Pancreas (tissue), 10 donors: ENCODE results near the gene TXN. TPM values are rescaled to one million over a fixed set of nuclear protein-coding genes. Genes with fewer than 3 reads are reported as not detected.
"Not testable (repeated sequence)": the region's sequence is repeated elsewhere in the genome, so short reads cannot be mapped to it uniquely, and the experiment has no call there.

Source experiments
- ATAC-seq, 4 donors: fragments of 200-7000 bp; cut with Tn5 transposase; one replicate each; pipeline versions ENCODE4 v1.8.0 to v1.9.1; 2020; ENCODE audit warnings: mild to moderate bottlenecking in 4 of 4, moderate library complexity in 4 of 4
- DNase-seq, 6 donors: peaks; one replicate each; pipeline ENCODE4 v3.0.0-alpha.2; 2020
- FAIRE-seq: peaks from 2 replicates; lab custom pipeline; 2012; peaks lifted over from hg19 to GRCh38; lab: Jason Lieb, UNC
- H3K27ac ChIP-seq, 4 donors: fragments of 200-600 bp; sonication (generic); 1 replicate in 3 of 4; 2 replicates in 1 of 4; pipeline versions ENCODE4 v1.5.0 to v1.8.0; 2020
- H3K27me3 ChIP-seq, 4 donors: fragments of 200-600 bp; one replicate each; pipeline ENCODE4 v1.8.0; 2021
- H3K36me3 ChIP-seq, 3 donors: fragments of 200-600 bp; sonication (generic) in 1 of 3; one replicate each; pipeline versions ENCODE4 v1.5.0 to v1.8.0; 2020 to 2021
- H3K4me1 ChIP-seq, 3 donors: fragments of 200-600 bp; one replicate each; pipeline ENCODE4 v1.8.0; 2021
- H3K4me3 ChIP-seq, 4 donors: fragments of 200-600 bp; sonication (generic) in 2 of 4; one replicate each; pipeline versions ENCODE4 v1.5.0 to v1.8.0; 2020 to 2021
- H3K9me3 ChIP-seq, 4 donors: fragments of 200-600 bp; one replicate each; pipeline ENCODE4 v1.8.0; 2021
- WGBS, 2 donors: extraction: QIAGEN DNeasy Blood & Tissue Kit; methylation state at CpG; one replicate each; pipeline ENCODE4 v1.1.7; 2013; 5-methylcytosine and 5-hydroxymethylcytosine counted together
- intact Hi-C, 3 donors: fragments of 100-400 bp; cut with DNase I; formaldehyde crosslinking; loops; one replicate each; pipeline versions ENCODE4 v1.11.1 to v1.14.2; 2022
- polyA plus RNA-seq, 2 donors: library from polyadenylated mRNA; stranded (reverse); fragments of 200-250 nt; gene quantifications; one replicate each; pipeline ENCODE4 v1.2.3, GENCODE V29; 2013
- total RNA-seq, 6 donors: library from RNA; stranded (reverse); fragmentation: NEBNext Ultra II Directional in 4 of 6; extraction: Animal tissue kit (Norgen Biotek cat#: 25700) in 4 of 6; gene quantifications; one replicate each; pipeline versions ENCODE4 v1.2.1 to v1.2.4, GENCODE V29; 2021 to 2023
- TF ChIP-seq, protein P1 (sequence below), 4 donors: fragments of 200-600 bp; sonication (generic) in 3 of 4; IDR thresholded peaks; one replicate each; pipeline versions ENCODE4 v1.5.0 to v1.8.0; 2021; ENCODE audit warnings: antibody characterized with exemption in 4 of 4
- donor health status: healthy with polysubstance abuse.
- donor health status: DM: no; HTN: no; CAD: no; lungs with moderate emphysema.
- donor health status: DM: no; HTN: no; CAD: no.
- donor health status: control.
- donor health status: control.
- donor health status: Bipolar disorder and iron deficiency.
- donor health status: DM: yes; HTN: yes; CAD: no.
- donor health status: DM: no; HTN: no; CAD: no.
- donor health status: DM: no; HTN: no; CAD: no.
- donor health status: DM: yes; HTN: yes; CAD: no.

The TXN gene
- total and polyA plus RNA-seq, 8 donors: 44.3 to 99.5 (median 82.8) TPM

DNA sequence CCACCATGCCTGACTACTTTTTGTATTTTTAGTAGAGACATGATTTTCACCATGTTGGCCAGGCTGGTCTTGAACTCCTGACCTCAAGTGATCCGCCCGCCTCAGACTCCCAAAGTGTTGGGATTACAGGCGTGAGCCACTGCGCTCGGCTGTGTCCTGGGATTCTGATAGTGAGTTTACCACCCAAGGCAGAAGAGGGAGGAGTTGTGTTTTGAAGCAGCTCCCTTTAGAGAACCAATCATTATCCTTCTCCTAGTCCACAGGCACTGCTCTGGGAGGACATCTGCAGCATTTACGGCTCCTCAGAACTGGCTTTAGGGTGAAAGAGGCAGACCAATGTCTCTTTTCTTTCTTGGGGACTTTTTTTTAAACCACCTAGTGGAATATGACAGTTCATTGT is 54.1 kb downstream of the TXN start:
- no peaks in the 10 kb centered on the region for H3K9me3 ChIP-seq
- no peaks in the 10 kb centered on the region for H3K27me3 ChIP-seq
- ATAC-seq: no peak
- intact Hi-C loops: no loop called here
- H3K4me1 ChIP-seq: peaks cover 34 to 54% (median 46%) of the 10 kb centered on the region in 3 donors
- no peak for DNase-seq
- no peak overlapping the region for H3K4me3 ChIP-seq
- TF ChIP-seq, protein P1, sequence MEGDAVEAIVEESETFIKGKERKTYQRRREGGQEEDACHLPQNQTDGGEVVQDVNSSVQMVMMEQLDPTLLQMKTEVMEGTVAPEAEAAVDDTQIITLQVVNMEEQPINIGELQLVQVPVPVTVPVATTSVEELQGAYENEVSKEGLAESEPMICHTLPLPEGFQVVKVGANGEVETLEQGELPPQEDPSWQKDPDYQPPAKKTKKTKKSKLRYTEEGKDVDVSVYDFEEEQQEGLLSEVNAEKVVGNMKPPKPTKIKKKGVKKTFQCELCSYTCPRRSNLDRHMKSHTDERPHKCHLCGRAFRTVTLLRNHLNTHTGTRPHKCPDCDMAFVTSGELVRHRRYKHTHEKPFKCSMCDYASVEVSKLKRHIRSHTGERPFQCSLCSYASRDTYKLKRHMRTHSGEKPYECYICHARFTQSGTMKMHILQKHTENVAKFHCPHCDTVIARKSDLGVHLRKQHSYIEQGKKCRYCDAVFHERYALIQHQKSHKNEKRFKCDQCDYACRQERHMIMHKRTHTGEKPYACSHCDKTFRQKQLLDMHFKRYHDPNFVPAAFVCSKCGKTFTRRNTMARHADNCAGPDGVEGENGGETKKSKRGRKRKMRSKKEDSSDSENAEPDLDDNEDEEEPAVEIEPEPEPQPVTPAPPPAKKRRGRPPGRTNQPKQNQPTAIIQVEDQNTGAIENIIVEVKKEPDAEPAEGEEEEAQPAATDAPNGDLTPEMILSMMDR (IDR thresholded peaks at IDR 0.05): no peak
- WGBS, 2 donors: 85 to 88% methylated on average over 6 of the region's 6 CpGs
- no peak for FAIRE-seq
- no peak overlapping the region for H3K27ac ChIP-seq
- H3K36me3 ChIP-seq: no peaks in the 10 kb centered on the region

DNA sequence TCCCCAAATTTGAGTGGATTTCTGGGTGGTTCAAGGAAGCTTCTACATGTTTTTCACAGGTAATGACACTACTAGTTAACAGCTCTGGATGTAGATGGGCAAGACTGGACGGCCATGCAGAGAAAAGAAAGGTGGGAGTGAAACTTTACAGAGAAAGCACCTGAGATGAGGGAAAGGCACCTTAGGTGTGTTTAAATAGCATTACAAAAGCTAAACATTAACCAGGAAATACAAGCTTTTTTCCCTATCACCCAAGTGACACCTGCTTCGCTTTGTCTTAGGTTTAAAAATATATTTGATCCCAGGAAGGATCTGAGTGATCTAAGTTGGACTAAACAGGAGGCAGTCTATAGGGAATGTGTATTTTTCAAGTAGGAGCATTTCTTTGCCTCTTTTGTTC is 56.7 kb downstream of the TXN start:
- FAIRE-seq (peak; percentile 26), DNase-seq (no peak), ATAC-seq (peak; percentile 83 to 86 (median 86))
- peaks cover 20 to 45% (median 29%) of the 10 kb centered on the region in 3 donors for H3K4me1 ChIP-seq
- H3K9me3 ChIP-seq: no peaks in the 10 kb centered on the region
- no peak overlapping the region for H3K4me3 ChIP-seq
- H3K36me3 ChIP-seq: no peaks in the 10 kb centered on the region
- WGBS, 2 donors: 5 to 16% methylated on average over 2 of the region's 2 CpGs
- H3K27ac ChIP-seq: peak overlapping the region; percentile 22 to 84 (median 60)
- TF ChIP-seq, protein P1 (IDR thresholded peaks at IDR 0.05): no peak
- intact Hi-C loops: no loop called here
- H3K27me3 ChIP-seq: no peaks in the 10 kb centered on the region

DNA sequence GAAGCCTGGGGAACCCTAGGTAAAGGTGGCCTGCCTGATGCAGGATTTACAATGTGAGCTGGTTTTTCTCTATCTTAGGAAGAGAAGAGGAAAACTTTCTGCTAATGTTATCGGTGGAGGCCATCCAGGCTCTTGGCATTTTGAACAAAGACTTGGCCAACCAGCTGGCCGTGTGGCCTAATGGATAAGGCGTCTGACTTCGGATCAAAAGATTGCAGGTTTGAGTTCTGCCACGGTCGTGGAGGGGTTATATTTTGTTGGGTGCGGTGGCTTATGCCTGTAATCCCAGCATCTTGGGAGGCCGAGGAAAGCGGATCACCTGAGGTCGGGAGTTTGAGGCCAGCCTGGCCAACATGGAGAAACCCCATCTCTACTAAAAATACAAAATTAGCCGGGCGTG is 58.0 kb downstream of the TXN start:
- peaks cover 26 to 51% (median 34%) of the 10 kb centered on the region in 3 donors for H3K4me1 ChIP-seq
- ATAC-seq (peak; percentile 6 to 60 (median 35)), DNase-seq (peak in 5 of 6 donors; percentile 55 to 81 (median 73)), FAIRE-seq (no peak)
- peak overlapping the region in 1 of 4 donors; percentile 84 for H3K27ac ChIP-seq
- 41 to 58% methylated on average over 12 of the region's 12 CpGs for WGBS, 2 donors
- no peaks in the 10 kb centered on the region for H3K36me3 ChIP-seq
- H3K27me3 ChIP-seq: no peaks in the 10 kb centered on the region
- intact Hi-C loops: no loop called here
- TF ChIP-seq, protein P1 (IDR thresholded peaks at IDR 0.05): no peak
- no peak overlapping the region for H3K4me3 ChIP-seq
- H3K9me3 ChIP-seq: no peaks in the 10 kb centered on the region

DNA sequence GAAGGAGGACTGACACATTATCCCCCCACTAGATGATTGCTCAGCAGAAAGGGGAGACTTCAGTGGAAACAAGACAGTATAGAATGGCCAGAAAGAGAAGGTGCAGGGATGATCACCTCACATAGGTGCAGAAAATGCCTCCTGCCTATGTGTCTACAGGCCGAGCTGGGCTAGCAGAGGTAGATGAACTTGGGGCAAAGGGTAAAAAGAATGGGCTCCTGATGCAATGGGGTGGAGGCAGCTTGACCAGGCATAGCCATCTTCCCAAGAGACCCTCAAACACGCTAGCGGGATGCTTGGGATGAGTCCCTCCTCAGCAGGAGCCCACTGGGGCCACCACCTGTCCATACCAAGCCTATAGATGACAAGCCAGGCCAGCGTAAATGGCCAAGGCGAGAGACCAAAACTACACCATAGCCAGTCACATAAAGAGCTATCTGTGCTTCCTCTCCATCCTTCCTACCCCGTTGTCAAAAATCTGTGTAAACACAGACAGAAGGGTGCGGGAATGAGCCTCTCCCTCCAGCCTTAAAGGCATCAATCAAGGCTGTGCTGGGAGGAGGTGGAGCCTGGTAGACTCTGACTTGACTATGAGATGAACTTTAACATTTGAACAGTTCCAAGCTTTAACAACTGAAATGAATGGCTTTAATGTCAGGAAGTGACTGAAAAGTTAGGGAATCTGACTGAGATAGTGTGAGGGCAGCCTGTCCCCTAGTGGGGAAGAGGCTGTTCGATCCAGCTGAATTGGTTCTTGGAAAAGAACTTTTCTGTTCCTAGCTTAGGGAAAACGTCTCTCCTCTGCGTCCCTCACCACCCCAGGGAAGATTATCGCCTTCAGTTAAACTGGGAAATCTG is 58.7 kb downstream of the TXN start:
- Histone ChIP-seq H3K27me3 (no peaks in the 10 kb centered on the region), H3K4me1 (peaks cover 31 to 49% (median 42%) of the 10 kb centered on the region in 3 donors), H3K9me3 (no peaks in the 10 kb centered on the region), H3K27ac (peak overlapping the region in 2 of 4 donors; percentile 9 to 84), H3K4me3 (no peak overlapping the region), H3K36me3 (no peaks in the 10 kb centered on the region)
- no peak for ATAC-seq
- DNase-seq: no peak
- 64 to 65% methylated on average over 11 of the region's 11 CpGs for WGBS, 2 donors
- TF ChIP-seq, protein P1 (IDR thresholded peaks at IDR 0.05): no peak
- no peak for FAIRE-seq
- intact Hi-C loops: no loop called here

DNA sequence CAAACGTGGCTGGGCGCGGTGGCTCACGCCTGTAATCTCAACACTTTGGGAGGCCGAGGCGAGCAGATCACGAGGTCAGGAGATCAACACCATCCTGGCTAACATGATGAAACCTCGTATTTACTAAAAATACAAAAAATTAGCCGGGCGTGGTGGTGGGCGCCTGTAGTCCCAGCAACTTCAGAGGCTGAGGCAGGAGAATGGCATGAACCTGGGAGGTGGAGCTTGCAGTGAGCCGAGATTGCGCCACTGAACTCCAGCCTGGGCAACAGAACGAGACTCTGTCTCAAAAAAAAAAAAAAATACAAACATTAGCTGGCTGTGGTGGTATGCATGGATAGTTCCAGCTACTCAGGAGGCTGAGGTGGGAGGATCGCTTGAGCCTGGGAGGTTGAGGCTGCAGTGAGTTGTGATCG is 60.2 kb downstream of the TXN start:
- H3K4me3 ChIP-seq, H3K9me3 ChIP-seq, intact Hi-C loops, FAIRE-seq, H3K27me3 ChIP-seq, H3K27ac ChIP-seq, ATAC-seq, H3K36me3 ChIP-seq, DNase-seq: not testable (repeated sequence)
- 87 to 91% methylated on average over 16 of the region's 16 CpGs for whole genome bisulfite sequencing, 2 donors
- H3K4me1 ChIP-seq: peaks cover 38 to 59% (median 46%) of the 10 kb centered on the region in 3 donors

Other genes starting within 250 kb of the TXN start
- gene C9orf152, start 48.3 kb downstream of the TXN start, total RNA-seq: 1 to 10 TPM; 1.0 to 8.9 (median 3.2) TPM
- 1 to 10 TPM in 1 of 2 donors, under 1 TPM in 1; 0.85 to 1.3 TPM for gene C9orf152, start 48.3 kb downstream of the TXN start, polyA plus RNA-seq
- gene TXNDC8, start 81.4 kb upstream of the TXN start, total RNA-seq: not detected
- not detected for gene TXNDC8, start 81.4 kb upstream of the TXN start, polyA plus RNA-seq